NCI-H526 treated with DMSO at 0.1 percent for 48 hours (cell line): ENCODE measurements around the gene MYOD1.

Experiments
- DNase-seq: peaks from one replicate; lab custom pipeline; 2025; lab: John Stamatoyannopoulos, UW

Gene MYOD1

DNA sequence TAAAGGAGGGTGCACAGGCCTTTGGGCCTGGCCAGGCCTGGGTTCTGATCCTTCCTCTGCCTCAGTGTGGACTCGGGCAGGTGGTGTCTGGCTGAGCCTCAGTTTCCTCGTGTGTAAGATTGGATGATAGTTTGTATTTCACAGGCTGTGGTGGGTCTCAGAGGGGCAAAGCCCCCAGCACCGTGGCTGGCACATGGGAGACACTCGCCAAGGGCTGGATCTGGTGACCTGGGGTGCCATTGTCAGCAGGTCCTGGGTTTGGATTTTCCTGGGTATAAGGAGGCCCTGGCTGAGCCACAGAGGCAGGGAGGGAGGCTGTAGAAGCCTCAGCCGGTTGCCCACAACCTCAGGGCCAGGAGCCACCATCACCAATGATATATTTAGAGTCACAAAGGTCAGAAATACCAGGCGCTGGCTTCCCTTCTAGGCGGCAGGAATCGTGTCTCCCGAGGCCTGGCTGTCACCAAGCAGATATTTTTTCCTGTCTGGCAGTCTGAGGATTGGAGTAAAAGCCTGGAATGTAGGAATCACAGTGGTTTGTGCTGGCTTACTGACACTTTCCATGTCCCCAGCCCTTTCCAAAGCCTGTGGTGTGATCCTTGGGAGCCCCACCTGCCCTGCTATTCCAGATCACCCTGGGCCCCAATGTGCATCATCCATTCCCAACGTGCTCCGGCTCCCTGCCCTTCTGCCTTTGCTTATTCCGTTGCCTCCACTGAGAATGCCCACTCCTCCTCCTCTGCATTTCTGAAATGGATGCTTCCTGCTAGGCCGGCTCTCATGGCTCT is 30.8 kb downstream of the MYOD1 start:
- no peak for DNase-seq

GRCh38 chr11:17750801-17751165 is 31.4 kb downstream of the MYOD1 start:
- DNase-seq: no peak

- no peak for DNase-seq
Observed at GRCh38 chr11:17751558-17751957, 32.2 kb downstream of the MYOD1 start.

DNA sequence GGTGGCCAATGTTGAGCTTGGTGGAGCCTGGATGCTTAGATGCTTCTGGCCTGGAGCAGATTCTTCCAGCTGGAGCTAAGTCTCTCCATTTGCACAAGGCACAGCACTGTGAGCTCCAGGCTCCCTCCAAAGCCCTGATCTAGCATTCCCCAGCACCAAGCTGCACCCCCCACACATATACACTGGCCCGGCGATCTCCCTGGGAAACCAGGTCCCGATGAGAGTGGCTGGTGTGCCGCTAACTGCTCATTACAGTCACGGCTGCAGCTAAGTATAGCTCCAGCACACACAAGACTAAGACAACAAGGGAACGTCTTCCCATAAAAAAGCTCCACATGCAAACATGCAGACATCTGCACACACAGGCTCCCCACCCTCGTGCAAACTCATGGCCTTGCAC is 32.8 kb downstream of the MYOD1 start:
- DNase-seq: no peak

GRCh38 chr11:17753153-17753552 is 33.8 kb downstream of the MYOD1 start:
- no peak for DNase-seq

DNA sequence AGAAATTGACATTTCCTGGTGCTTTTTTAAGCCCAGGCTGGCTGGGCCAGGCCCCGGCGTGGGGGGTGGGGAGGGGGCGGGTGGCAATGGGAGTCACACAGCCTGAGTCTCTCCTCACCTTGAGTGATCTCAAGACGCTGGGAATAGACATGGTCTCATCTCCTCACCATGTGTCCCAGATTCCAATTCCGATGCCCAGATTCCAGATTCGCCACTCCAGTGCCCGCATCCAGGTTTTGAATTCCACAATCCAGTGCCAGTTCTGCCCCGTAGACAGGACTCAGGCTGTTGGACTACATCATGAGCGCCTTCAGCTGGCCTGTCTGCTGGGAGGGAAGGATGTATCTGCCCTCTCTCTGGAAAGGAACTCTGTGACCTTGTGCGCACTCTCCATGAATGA is 34.3 kb downstream of the MYOD1 start:
- DNase-seq: no peak

- no peak for DNase-seq
Observed at GRCh38 chr11:17755891-17756290, 36.5 kb downstream of the MYOD1 start.

DNA sequence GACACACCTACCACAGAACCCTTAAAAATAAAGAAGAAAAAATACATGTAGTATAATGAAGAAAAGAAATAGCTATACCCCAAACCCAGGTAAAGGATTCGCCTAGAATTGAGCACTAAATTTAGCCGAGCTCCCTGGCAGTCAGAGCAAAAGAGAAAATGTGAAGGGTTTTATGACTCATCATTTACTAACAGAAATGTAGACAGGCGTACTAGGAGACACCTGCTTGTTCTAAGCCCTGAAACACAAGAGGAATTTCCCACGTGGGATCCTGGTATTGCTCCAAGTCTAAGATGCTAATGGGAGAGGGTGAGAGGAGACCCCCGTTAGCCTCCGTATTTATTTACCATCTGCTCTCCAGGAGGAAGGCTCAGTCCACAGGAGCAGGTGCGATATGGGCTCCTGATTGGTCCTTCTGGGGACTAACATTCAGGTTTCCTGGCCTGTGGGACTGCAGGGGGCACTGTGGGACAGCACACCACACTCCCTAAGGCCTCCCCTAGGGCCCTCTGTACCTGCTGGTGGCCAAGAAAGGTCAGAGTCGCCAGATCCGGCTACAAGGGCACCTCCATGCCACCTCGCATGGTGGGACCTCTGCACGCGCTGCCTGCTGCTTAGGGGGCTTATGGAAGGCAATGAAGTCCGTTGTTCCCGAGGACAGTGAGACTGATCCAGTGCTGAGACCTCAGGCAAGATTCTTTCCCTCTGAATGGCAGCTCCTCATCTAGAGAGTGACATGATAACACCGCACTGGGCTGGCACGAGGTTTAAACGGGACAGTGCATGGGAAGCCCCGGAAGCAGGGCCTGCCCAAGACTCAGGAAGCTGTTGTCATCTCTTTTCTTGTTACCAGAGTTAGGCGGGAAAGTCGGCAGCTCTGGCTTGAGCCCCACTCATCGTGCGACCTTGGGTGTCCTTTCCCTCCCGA is 41.0 kb downstream of the MYOD1 start:
- DNase-seq: peak; percentile 63

GRCh38 chr11:17762309-17762974 is 43.1 kb downstream of the MYOD1 start:
- DNase-seq: no peak

GRCh38 chr11:17763244-17763643 is 43.9 kb downstream of the MYOD1 start:
- DNase-seq: no peak

DNA sequence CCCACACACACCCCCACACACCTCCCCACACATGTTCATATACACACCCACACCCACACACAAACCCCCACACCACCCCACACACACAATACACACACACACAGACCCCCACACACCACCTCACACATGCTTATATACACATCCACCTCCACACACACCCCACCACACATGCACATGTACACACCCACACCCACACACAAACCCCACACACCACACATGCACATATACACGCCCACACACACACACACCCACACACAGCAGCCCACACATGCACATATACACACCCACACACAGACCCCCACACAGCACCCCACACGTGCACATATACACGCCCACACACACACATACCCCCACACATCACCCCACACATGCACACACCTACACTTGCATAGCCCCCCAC is 44.3 kb downstream of the MYOD1 start:
- no peak for DNase-seq

- no peak for DNase-seq
Observed at GRCh38 chr11:17764446-17765218, 45.3 kb downstream of the MYOD1 start.

GRCh38 chr11:17765356-17766072 is 46.1 kb downstream of the MYOD1 start:
- peak; percentile 92 for DNase-seq

- DNase-seq: no peak
Observed at GRCh38 chr11:17766073-17766359, 46.6 kb downstream of the MYOD1 start.

DNA sequence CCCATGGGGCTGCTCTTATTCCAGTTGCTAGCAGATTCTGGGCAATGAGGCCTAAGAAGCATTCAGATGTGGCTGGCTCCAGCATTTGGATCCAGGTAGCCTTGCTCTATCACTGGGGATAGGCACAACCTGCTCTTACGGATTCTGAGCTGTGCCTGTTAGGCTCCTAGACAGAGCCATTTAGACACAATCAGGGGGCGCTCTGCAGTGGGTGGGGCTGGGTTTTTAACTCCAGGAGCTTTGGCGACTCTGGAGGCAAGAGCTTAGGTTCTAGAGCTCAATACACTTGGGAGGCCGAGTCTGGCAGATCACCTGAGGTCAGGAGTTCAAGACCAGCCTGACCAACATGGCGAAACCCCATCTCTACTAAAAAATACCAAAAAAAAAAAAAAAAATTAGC is 47.2 kb downstream of the MYOD1 start:
- no peak for DNase-seq

DNA sequence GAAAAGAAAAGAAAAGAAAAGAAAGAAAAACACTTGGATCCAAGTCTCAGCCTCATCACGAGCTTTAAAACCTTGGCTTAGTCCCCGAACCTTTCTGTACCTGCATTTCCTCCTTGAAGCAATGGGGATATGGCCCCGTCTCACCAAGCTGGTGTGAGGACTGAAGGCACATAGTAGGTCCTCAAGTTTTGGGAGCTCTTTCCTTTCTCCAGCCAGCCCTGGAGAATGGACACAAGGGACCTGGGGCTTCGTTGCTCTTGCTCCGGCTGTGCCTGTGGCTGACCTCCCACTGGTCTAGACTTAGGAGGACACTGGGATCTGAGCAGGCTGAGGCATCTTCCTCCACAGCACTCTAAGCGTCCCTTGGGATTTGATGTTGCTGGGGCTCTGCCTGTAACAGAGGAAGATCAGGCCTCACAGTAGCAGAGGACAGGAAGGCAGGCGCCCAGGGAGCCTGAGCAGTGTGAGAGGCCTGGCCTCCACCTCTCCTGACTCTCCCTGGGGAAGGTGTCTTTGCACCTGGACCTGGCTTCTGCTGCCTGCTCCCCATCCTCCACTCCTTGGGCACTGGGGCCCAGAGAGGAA is 48.0 kb downstream of the MYOD1 start:
- peak; percentile 72 for DNase-seq

DNA sequence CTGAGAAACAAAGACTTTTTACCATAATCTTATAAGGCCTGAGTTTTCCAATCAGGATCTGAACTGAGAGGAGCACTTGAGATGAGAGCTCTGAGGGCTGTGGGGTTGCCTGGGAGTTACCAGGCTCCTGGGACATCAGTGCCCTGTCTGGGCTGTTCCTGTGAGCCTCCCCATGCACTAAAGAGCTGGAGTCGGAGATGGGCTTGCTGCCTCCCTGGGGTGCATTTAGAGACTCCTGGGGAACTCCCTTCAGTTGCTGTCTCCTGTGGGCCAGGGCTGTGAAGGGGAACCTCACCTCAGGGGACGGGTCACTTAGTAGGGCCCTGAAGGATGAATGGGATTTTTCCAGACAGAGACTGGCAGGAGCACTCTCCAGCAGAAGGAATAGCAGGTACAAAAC is 48.5 kb downstream of the MYOD1 start:
- DNase-seq: no peak

GRCh38 chr11:17768547-17768946 is 49.2 kb downstream of the MYOD1 start:
- no peak for DNase-seq

- DNase-seq: no peak
Observed at GRCh38 chr11:17769218-17769617, 49.8 kb downstream of the MYOD1 start.

- no peak for DNase-seq
Observed at GRCh38 chr11:17770048-17770652, 50.8 kb downstream of the MYOD1 start.

DNA sequence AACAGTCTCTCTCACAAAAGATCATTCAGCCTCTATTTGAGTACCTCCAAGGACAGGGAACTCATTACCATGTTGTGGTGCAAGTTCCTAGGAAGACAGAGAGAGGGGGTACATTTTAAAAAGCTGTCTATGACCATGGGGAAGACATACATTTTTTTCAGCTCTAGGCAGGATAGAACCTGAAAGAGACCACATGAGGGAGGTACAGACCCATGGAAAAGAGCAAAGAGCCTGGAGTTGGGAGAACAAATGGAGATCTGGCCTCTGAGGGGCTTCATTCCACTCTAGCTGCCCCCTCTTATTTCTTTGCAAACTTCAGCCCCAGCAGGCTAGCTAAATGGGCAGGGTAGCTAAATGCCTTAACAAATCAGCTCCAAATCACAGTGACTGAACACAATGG is 51.5 kb downstream of the MYOD1 start:
- no peak for DNase-seq
